SK-N-SH treated with all-trans-retinoic acid at 6 μM for 48 hours (cell line): ENCODE measurements around the gene CFAP107.

Source experiments
- ARNTL ChIP-seq: fragments of 450-650 bp; formaldehyde crosslinking; IDR thresholded peaks from 2 replicates; pipeline ENCODE4 v1.5.0; 2020; ENCODE audit warnings: low read depth, mild to moderate bottlenecking, moderate library complexity, borderline replicate concordance
- BACH2 ChIP-seq: fragments of 250-450 bp; sonication (Bioruptor Pico); IDR thresholded peaks from 2 replicates; pipeline ENCODE4 v1.9.0; 2021; ENCODE audit warnings: mild to moderate bottlenecking, borderline replicate concordance
- CSDC2 ChIP-seq: fragments of 250-450 bp; sonication (Bioruptor Pico); IDR thresholded peaks from 2 replicates; pipeline ENCODE4 v1.5.0; 2020; ENCODE audit warnings: mild to moderate bottlenecking, moderate library complexity
- GLIS3 ChIP-seq: fragments of 250-450 bp; sonication (Bioruptor Pico); IDR thresholded peaks from 2 replicates; pipeline ENCODE4 v1.5.0; 2020; ENCODE audit warnings: mild to moderate bottlenecking, moderate library complexity
- ISL1 ChIP-seq: fragments of 250-450 bp; sonication (Bioruptor Pico); IDR thresholded peaks from 2 replicates; pipeline ENCODE4 v2.1.2; 2022; ENCODE audit warnings: mild to moderate bottlenecking, moderate library complexity
- OSR1 ChIP-seq: fragments of 250-450 bp; sonication (Bioruptor Pico); IDR thresholded peaks from 2 replicates; pipeline ENCODE4 v1.8.0; 2022; ENCODE audit warnings: moderate library complexity, mild to moderate bottlenecking, inconsistent platforms
- PPARA ChIP-seq: fragments of 250-450 bp; sonication (Bioruptor Pico); IDR thresholded peaks from 2 replicates; pipeline ENCODE4 v1.5.0; 2020; ENCODE audit warnings: mild to moderate bottlenecking, borderline replicate concordance
- TOX ChIP-seq: fragments of 250-450 bp; sonication (Bioruptor Pico); IDR thresholded peaks from 2 replicates; pipeline ENCODE4 v1.8.0; 2021; ENCODE audit warnings: mild to moderate bottlenecking, moderate library complexity, borderline replicate concordance
- ZFP30 ChIP-seq: fragments of 450-650 bp; formaldehyde crosslinking; IDR thresholded peaks from 2 replicates; pipeline ENCODE4 v1.5.0; 2022; ENCODE audit warnings: mild to moderate bottlenecking, moderate library complexity
- ZNF565 ChIP-seq: fragments of 450-650 bp; formaldehyde crosslinking; conservative IDR thresholded peaks from 2 replicates; pipeline ENCODE4 v1.5.0; 2020; ENCODE audit warnings: low read depth, mild to moderate bottlenecking, moderate library complexity
- ZNF70 ChIP-seq: fragments of 450-650 bp; formaldehyde crosslinking; IDR thresholded peaks from 2 replicates; pipeline ENCODE4 v1.5.0; 2020; ENCODE audit warnings: mild to moderate bottlenecking, moderate library complexity
- TF ChIP-seq, protein P1 (sequence below): fragments of 250-450 bp; sonication (Bioruptor Pico); IDR thresholded peaks from 2 replicates; pipeline ENCODE4 v1.8.0; 2020; ENCODE audit warnings: mild to moderate bottlenecking, moderate library complexity, borderline replicate concordance
- TF ChIP-seq, protein P2 (sequence below): fragments of 250-450 bp; sonication (Bioruptor Pico); IDR thresholded peaks from 2 replicates; pipeline ENCODE4 v1.5.0; 2020; ENCODE audit warnings: mild to moderate bottlenecking, moderate library complexity
- TF ChIP-seq, protein P3 (sequence below): fragments of 250-450 bp; sonication (Bioruptor Pico); IDR thresholded peaks from 2 replicates; pipeline ENCODE4 v1.5.1; 2021; ENCODE audit warnings: mild to moderate bottlenecking, moderate library complexity

DNA sequence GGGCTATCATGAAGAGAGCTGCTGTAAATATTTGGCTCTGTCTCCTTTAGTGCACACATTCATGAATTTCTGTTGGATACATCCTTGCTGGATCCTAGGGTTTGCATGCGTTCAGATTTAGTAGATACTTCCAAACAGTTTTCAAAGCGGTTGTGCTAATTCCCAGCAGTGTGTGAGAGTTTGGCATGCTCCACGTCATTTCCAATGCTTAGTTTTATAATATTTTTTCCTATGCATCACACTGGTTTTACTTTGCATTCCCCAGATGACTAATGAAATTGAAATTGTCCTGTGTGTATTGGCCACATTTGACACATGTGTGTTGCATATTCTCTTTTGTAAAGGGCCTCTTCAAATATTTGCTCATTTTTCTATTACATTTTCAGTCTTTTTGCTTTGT lies 48.6 kb upstream of the CFAP107 start:
- TF ChIP-seq ZNF565 (no peak), ARNTL (no peak), PPARA (CRISPR knock-in tag) (no peak), ZFP30 (CRISPR knock-in tag) (no peak), GLIS3 (no peak), CSDC2 (no peak), TOX (CRISPR knock-in tag) (no peak), BACH2 (CRISPR knock-in tag) (no peak), ZNF70 (CRISPR knock-in tag) (no peak), ISL1 (CRISPR knock-in tag) (no peak), OSR1 (CRISPR knock-in tag) (no peak)
- TF ChIP-seq, protein P1, sequence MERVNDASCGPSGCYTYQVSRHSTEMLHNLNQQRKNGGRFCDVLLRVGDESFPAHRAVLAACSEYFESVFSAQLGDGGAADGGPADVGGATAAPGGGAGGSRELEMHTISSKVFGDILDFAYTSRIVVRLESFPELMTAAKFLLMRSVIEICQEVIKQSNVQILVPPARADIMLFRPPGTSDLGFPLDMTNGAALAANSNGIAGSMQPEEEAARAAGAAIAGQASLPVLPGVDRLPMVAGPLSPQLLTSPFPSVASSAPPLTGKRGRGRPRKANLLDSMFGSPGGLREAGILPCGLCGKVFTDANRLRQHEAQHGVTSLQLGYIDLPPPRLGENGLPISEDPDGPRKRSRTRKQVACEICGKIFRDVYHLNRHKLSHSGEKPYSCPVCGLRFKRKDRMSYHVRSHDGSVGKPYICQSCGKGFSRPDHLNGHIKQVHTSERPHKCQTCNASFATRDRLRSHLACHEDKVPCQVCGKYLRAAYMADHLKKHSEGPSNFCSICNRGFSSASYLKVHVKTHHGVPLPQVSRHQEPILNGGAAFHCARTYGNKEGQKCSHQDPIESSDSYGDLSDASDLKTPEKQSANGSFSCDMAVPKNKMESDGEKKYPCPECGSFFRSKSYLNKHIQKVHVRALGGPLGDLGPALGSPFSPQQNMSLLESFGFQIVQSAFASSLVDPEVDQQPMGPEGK (CRISPR knock-in tag), result no peak
- TF ChIP-seq, protein P2, sequence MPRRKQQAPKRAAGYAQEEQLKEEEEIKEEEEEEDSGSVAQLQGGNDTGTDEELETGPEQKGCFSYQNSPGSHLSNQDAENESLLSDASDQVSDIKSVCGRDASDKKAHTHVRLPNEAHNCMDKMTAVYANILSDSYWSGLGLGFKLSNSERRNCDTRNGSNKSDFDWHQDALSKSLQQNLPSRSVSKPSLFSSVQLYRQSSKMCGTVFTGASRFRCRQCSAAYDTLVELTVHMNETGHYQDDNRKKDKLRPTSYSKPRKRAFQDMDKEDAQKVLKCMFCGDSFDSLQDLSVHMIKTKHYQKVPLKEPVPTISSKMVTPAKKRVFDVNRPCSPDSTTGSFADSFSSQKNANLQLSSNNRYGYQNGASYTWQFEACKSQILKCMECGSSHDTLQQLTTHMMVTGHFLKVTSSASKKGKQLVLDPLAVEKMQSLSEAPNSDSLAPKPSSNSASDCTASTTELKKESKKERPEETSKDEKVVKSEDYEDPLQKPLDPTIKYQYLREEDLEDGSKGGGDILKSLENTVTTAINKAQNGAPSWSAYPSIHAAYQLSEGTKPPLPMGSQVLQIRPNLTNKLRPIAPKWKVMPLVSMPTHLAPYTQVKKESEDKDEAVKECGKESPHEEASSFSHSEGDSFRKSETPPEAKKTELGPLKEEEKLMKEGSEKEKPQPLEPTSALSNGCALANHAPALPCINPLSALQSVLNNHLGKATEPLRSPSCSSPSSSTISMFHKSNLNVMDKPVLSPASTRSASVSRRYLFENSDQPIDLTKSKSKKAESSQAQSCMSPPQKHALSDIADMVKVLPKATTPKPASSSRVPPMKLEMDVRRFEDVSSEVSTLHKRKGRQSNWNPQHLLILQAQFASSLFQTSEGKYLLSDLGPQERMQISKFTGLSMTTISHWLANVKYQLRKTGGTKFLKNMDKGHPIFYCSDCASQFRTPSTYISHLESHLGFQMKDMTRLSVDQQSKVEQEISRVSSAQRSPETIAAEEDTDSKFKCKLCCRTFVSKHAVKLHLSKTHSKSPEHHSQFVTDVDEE, result no peak
- TF ChIP-seq, protein P3, sequence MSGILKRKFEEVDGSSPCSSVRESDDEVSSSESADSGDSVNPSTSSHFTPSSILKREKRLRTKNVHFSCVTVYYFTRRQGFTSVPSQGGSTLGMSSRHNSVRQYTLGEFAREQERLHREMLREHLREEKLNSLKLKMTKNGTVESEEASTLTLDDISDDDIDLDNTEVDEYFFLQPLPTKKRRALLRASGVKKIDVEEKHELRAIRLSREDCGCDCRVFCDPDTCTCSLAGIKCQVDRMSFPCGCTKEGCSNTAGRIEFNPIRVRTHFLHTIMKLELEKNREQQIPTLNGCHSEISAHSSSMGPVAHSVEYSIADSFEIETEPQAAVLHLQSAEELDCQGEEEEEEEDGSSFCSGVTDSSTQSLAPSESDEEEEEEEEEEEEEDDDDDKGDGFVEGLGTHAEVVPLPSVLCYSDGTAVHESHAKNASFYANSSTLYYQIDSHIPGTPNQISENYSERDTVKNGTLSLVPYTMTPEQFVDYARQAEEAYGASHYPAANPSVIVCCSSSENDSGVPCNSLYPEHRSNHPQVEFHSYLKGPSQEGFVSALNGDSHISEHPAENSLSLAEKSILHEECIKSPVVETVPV (CRISPR knock-in tag), result no peak
